ENCODE results near the gene EPHB2.

Gene EPHB2

DNA sequence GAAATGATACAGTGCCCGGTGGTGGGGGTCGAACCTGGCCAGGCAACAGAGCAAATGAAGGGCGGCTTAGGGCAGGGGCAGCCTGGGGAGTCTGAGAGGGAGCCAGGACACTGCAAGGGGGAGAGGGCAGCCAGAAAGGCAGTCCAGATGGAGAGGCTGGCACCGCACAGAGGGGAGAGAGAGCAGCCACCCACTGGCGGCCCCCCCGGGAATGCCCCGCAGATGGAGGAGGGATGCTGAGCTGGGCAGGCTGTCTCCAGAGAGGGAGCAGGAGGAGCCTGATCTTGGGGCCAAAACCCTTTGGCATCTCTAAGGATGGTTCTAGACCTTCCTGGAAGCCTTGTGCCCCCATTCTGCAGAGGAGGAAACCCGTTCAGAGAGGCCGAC is 149.8 kb downstream of the EPHB2 start:
- TF ChIP-seq, protein P1, sequence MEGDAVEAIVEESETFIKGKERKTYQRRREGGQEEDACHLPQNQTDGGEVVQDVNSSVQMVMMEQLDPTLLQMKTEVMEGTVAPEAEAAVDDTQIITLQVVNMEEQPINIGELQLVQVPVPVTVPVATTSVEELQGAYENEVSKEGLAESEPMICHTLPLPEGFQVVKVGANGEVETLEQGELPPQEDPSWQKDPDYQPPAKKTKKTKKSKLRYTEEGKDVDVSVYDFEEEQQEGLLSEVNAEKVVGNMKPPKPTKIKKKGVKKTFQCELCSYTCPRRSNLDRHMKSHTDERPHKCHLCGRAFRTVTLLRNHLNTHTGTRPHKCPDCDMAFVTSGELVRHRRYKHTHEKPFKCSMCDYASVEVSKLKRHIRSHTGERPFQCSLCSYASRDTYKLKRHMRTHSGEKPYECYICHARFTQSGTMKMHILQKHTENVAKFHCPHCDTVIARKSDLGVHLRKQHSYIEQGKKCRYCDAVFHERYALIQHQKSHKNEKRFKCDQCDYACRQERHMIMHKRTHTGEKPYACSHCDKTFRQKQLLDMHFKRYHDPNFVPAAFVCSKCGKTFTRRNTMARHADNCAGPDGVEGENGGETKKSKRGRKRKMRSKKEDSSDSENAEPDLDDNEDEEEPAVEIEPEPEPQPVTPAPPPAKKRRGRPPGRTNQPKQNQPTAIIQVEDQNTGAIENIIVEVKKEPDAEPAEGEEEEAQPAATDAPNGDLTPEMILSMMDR (IDR thresholded peaks at IDR 0.05; ENCODE audit: control extremely low read depth, extremely low read depth, low read depth, missing control alignments) = no peak
- POLR2A ChIA-PET = no interaction called here
- DNase-seq (ENCODE audit: extremely low spot score) = no peak
- CTCF ChIA-PET = interaction anchor here (1.0 to 4.2 kb wide), 6 partner anchors 8 to 156 kb away, joined by 3 to 28 read pairs (median 4); no protein-coding TSS in a partner anchor

DNA sequence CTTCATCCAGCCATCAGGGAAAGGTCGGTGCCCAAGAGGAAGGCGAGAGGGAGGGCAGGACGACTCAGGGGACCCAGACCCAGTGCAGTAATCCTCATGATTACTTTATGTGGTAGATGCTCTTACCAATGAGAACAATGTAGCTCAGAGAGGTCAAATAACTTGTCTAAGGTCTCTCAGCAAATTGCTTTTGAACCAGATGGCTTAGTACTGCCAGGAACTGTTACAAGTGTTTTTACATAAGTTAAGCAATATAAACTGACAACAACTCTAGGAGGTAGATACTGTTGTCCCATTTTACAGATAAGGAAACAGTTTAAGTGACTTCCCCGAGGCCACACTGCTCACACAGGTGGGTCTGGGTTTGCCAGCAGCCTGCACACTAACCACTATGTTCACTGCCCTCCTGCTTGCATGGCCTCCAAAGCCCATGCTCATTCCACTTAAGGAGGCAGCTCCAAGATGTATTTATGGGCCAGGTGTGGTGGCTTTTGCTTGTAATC is 150.3 kb downstream of the EPHB2 start:
- POLR2A ChIA-PET = no interaction called here
- TF ChIP-seq, protein P1 (IDR thresholded peaks at IDR 0.05; ENCODE audit: control extremely low read depth, extremely low read depth, low read depth, missing control alignments) = no peak
- no peak for DNase-seq (ENCODE audit: extremely low spot score)
- CTCF ChIA-PET = interaction anchor here (1.0 to 4.2 kb wide), 10 partner anchors 8 to 157 kb away, joined by 3 to 28 read pairs (median 4); no protein-coding TSS in a partner anchor

DNA sequence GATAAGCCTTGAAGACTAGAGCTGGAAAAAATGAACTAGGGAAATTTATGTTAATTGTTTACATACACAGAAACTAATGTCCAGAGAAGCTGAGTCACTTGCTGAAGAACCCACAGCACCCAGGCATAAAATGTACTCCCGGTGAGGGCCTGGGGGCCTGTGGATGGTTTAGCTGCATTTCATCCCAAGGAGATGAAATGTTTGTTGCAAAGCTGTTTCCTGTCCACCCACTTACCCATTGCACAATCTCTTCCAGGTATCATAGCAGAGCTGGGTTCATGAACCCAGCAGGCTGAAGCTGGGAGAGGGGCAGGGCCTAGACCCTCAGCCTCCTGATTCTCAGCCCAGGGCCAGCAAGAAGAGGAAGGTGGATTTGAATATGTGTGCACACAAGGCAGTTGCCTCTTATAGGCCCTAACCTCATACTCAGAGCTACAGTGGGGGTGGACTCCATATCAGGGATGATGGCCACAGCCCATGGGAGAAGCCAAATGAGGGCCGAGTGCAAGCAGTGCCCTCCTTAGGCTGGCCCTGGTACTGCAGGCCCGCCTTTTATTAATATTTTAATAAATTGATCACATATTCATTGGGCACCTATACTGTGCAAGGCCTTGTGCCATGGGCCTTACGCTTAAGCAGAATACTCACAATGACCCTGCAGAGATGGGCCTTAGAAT is 151.3 kb downstream of the EPHB2 start:
- DNase-seq (ENCODE audit: extremely low spot score) = peak; percentile 39
- ChIA-PET CTCF (interaction anchor here (0.9 to 4.2 kb wide), 13 partner anchors 8 to 205 kb away, joined by 3 to 28 read pairs (median 4); no protein-coding TSS in a partner anchor), POLR2A (no interaction called here)
- TF ChIP-seq, protein P1 (IDR thresholded peaks at IDR 0.05; ENCODE audit: control extremely low read depth, extremely low read depth, low read depth, missing control alignments) = peak; percentile 24

DNA sequence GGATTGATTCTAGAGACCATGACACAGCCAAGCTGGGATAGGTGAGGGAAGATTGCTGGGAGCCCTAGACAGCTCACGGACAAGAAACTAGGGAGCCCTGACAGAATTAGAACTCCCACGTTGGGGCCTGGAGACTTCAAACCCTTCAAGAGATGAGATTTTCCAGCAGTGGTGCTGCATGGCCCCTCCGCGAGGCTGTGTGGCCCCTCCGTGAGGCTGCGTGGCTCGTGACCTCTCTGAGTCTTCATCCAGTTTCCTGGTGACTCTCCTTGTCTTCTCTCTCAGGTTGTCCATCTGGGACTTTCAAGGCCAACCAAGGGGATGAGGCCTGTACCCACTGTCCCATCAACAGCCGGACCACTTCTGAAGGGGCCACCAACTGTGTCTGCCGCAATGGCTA is 152.1 kb downstream of the EPHB2 start:
- POLR2A ChIA-PET = no interaction called here
- no peak for DNase-seq (ENCODE audit: extremely low spot score)
- TF ChIP-seq, protein P1 (IDR thresholded peaks at IDR 0.05; ENCODE audit: control extremely low read depth, extremely low read depth, low read depth, missing control alignments) = no peak
- CTCF ChIA-PET = interaction anchor here (1.4 to 4.2 kb wide), 8 partner anchors 10 to 206 kb away, joined by 3 to 28 read pairs (median 4); no protein-coding TSS in a partner anchor

DNA sequence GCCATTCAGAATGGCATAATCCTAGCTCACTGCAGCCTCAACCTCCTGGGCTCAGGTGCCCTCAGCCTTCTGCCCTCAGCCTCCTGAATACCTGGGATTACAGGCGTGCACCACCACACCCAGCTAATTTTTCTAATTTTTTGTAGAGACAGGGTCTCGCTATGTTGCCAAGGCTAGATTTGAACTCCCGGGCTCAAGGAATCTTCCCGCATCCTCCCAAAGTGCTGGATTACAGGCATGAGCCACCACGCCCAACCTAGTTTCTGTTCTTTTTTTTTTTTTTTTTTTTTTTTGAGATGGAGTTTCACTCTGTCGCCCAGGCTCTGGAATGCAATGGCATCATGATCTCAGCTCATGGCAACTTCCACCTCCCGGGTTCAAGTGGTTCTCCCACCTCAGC is 153.1 kb downstream of the EPHB2 start:
- ChIA-PET POLR2A (no interaction called here), CTCF (interaction anchor here (4.2 kb wide), 1 partner anchor 160 kb away, joined by 28 read pairs; no protein-coding TSS in a partner anchor)
- DNase-seq (ENCODE audit: extremely low spot score) = no peak
- TF ChIP-seq, protein P1 (IDR thresholded peaks at IDR 0.05; ENCODE audit: control extremely low read depth, extremely low read depth, low read depth, missing control alignments) = no peak

DNA sequence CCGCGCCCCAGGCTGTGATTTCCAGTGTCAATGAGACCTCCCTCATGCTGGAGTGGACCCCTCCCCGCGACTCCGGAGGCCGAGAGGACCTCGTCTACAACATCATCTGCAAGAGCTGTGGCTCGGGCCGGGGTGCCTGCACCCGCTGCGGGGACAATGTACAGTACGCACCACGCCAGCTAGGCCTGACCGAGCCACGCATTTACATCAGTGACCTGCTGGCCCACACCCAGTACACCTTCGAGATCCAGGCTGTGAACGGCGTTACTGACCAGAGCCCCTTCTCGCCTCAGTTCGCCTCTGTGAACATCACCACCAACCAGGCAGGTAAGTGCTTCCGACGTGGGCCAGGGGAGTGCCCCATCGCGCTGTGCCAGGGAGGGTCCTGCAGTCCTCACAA is 154.2 kb downstream of the EPHB2 start:
- DNase-seq (ENCODE audit: extremely low spot score) = no peak
- CTCF ChIA-PET = no interaction called here
- TF ChIP-seq, protein P1 (IDR thresholded peaks at IDR 0.05; ENCODE audit: control extremely low read depth, extremely low read depth, low read depth, missing control alignments) = no peak
- POLR2A ChIA-PET = no interaction called here
